Measurements from ENCODE around the gene UNKL.

The UNKL gene

DNA sequence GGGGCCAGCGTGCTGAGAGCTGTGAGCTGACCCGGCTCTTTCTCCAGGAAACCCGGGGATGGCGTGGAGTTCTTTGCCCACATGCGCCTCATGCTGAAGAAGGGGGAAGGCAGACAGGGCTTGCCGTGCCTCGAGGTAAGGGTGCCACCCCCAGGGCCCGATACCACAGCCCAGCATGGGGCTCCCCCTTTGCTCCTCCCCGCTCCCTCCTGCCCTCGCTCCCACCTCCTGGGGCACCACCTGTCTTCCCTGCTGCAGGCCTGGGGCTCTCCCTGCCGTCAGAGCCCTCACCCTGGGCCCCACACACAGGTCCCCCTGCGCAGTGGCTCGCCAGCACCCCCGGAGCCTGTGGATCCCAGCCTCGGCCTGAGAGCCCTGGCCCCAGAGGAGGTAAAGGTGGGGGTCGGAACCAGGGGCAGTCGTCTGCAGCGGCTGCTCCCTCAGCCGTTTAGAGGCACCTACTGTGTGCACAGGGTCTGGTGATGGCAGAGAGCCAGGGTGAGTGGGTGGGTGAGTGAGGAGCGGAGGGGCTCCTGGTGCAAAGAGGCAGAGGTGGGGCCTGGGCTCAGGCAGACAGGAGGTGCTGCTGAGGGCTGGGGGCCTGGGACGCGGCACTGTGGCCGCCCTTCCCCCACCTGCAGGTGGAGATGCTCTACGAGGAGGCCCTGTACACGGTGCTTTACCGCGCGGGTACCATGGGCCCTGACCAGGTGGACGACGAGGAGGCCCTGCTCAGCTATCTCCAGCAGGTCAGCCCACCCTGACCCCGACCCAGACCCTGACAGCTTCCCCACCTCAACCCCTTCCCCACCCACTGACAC is 75.4 kb downstream of the UNKL start:
- TF ChIP-seq, protein P1, sequence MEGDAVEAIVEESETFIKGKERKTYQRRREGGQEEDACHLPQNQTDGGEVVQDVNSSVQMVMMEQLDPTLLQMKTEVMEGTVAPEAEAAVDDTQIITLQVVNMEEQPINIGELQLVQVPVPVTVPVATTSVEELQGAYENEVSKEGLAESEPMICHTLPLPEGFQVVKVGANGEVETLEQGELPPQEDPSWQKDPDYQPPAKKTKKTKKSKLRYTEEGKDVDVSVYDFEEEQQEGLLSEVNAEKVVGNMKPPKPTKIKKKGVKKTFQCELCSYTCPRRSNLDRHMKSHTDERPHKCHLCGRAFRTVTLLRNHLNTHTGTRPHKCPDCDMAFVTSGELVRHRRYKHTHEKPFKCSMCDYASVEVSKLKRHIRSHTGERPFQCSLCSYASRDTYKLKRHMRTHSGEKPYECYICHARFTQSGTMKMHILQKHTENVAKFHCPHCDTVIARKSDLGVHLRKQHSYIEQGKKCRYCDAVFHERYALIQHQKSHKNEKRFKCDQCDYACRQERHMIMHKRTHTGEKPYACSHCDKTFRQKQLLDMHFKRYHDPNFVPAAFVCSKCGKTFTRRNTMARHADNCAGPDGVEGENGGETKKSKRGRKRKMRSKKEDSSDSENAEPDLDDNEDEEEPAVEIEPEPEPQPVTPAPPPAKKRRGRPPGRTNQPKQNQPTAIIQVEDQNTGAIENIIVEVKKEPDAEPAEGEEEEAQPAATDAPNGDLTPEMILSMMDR (IDR thresholded peaks at IDR 0.05), result no peak
- TF ChIP-seq ZFX (IDR thresholded peaks at IDR 0.05; ENCODE audit: borderline replicate concordance), result no peak
- H3K27ac ChIP-seq, result no peak overlapping the region

DNA sequence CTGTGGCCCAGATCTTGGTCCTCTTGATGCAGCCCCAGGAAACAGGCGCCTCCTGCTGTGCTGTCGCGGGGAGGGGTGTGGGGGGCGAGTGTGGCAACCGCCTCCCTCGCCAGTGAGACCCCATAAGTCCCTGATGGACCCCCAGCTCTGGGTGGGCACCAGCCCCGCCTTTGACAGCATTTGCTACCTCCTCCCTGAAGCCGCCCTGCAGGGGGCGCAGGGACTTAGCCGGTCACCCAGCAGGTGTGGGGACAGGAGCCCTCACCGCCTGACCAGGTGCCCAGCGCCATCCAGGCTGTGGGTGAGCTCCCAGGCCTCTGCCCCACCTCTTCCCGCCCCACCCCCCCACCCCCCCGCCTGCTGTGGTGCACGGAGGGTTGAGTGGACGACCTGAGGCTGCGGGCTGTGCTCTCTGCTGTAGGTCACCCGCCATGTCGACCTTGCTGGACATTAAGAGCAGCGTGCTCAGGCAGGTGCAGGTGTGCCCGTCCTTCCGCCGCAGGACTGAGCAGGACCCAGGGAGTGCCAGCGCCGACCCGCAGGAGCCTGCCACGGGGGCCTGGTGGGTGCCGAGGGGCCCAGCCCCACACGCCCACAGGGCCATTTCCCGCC is 76.3 kb downstream of the UNKL start:
- H3K27ac ChIP-seq, result no peak overlapping the region
- no peak for TF ChIP-seq ZFX (IDR thresholded peaks at IDR 0.05; ENCODE audit: borderline replicate concordance)
- TF ChIP-seq, protein P1 (IDR thresholded peaks at IDR 0.05), result peak; percentile 83

DNA sequence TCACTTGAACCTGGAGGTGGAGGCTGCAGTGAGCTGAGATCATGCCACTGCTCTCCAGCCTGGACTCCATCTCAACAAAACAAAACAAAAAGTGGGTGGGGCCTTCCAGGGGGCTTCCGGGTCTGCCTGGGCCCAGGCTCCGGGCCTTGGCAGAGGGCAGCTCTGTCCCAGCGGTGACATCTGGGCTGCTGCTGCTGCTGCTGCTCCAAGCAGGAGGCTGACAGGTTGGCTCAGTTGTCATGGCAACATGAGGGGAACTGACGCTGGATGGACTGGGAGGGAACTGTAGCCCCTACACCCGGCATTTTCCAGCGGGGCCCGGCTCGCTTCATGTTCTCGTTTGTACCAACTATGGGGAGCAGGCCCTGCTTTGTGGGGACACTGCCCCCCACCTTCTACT is 77.0 kb downstream of the UNKL start:
- TF ChIP-seq, protein P1 (IDR thresholded peaks at IDR 0.05), result no peak
- TF ChIP-seq ZFX (IDR thresholded peaks at IDR 0.05; ENCODE audit: borderline replicate concordance), result no peak

DNA sequence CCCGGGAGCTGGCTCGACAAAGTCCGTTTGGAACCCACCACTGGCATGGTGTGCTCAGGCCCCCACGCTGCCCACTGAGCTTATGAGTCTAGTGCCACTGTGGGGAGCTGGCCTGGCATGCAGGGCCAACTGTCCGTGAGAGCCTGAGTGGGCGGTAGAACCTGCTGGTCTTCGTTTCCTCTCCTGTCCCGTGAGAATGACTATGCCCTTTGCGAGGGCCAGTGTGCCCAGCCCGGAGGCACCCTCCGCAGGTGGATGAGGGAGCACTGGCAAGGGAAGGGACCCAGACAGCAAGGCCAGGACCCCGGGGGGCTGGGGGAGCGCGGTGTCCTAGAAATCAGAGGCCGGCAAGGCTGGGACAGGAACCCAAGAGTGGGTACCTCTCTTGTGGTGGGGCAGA is 77.9 kb downstream of the UNKL start:
- no peak overlapping the region for H3K27ac ChIP-seq
- no peak for TF ChIP-seq ZFX (IDR thresholded peaks at IDR 0.05; ENCODE audit: borderline replicate concordance)
- TF ChIP-seq, protein P1 (IDR thresholded peaks at IDR 0.05), result no peak

More for the DNA sequence above, 77.0 kb downstream of the UNKL start:
- no peak overlapping the region for H3K27ac ChIP-seq

DNA sequence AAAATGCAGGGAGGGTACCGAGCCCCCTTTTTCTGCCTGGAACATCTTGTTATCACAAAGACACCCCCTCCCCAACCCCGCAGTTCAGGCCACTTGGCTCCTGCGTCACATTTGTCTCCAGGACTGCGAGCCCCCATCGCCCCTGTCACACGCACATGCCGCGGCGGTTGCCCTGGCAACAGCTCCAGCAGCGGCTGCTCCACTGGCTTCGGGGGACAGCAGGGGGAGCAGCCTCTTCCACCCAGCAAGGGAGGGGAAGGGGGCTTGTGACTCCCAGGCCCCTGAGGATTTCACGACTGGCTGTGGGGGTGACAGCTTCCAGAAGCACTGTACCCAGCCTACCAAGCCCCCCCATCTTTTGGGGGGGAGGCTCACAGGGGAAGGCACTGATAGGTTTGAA is 78.5 kb downstream of the UNKL start:
- TF ChIP-seq, protein P1 (IDR thresholded peaks at IDR 0.05), result no peak
- TF ChIP-seq ZFX (IDR thresholded peaks at IDR 0.05; ENCODE audit: borderline replicate concordance), result no peak
- H3K27ac ChIP-seq, result no peak overlapping the region

DNA sequence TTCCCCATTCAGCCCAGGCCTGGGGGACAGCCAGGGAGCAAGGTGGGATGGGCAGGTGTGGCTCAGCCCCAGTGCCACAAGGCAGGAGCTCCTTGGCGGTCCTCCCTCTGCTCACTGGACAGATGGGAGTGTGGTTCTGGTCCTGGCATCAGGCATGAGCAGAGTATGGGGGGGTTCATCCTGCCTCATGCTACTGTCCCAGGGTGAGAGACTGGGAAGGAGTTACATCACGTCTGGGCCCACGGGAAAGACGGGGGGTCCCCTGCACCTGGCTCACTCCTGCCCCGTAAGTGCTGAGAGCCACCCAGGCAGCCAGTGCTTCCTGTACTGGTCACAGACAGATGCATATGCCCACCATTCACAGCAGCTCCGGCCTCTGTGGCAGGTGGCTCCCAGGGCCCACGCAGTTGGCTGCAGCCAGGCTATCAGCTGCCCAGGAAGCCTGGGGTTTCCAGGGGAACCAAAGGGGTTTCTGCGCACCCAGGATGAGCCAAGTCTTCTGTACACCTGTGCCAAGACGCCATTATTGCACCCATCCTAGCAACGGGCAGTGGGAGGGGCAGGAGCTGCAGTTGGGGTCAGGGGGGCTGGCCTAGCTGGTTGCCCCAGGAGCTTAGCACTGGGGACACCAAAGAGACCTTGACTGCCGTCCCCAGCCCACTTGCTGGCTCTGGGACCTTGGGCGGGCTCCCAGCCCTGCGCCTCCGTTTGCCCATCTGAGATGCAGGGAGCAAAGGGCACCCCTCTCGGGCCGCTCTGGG is 79.1 kb downstream of the UNKL start:
- H3K27ac ChIP-seq, result no peak overlapping the region
- TF ChIP-seq, protein P1 (IDR thresholded peaks at IDR 0.05), result no peak
- no peak for TF ChIP-seq ZFX (IDR thresholded peaks at IDR 0.05; ENCODE audit: borderline replicate concordance)

Data from 22Rv1 (cell line).